Right atrium auricular region (tissue), 2 donors: ENCODE measurements around the gene TMPRSS15. TPM values are rescaled to one million over a fixed set of nuclear protein-coding genes. Genes with fewer than 3 reads are reported as not detected.

ENCODE experiments used
- DNase-seq: peaks from one replicate; pipeline ENCODE4 v3.0.0-alpha.2; 2019; ENCODE audit warnings: low spot score
- H3K27ac ChIP-seq, 2 donors: fragments of 200-600 bp; sonication (generic); 1 replicate in 1 of 2; 2 replicates in 1 of 2; pipeline ENCODE4 v1.5.1; 2016 to 2019
- H3K27me3 ChIP-seq, 2 donors: fragments of 200-600 bp; sonication (generic); one replicate each; pipeline versions ENCODE4 v1.5.1 to v1.6.0; 2017 to 2019
- H3K36me3 ChIP-seq: fragments of 200-600 bp; sonication (generic); one replicate; pipeline ENCODE4 v1.5.1; 2016
- H3K4me1 ChIP-seq, 2 donors: fragments of 200-600 bp; sonication (generic); one replicate each; pipeline versions ENCODE4 v1.5.1 to v1.6.0; 2017 to 2019
- H3K4me3 ChIP-seq, 2 donors: fragments of 200-600 bp; sonication (generic); 1 replicate in 1 of 2; 2 replicates in 1 of 2; pipeline ENCODE4 v1.5.1; 2017 to 2019; ENCODE audit warnings: mild to moderate bottlenecking in 1 of 2, moderate library complexity in 1 of 2
- H3K9me3 ChIP-seq, 2 donors: fragments of 200-600 bp; sonication (generic); one replicate each; pipeline ENCODE4 v1.5.1; 2019
- CTCF ChIP-seq, 2 donors: fragments of 200-600 bp; sonication (generic); IDR thresholded peaks; one replicate each; pipeline ENCODE4 v1.5.1; 2019; ENCODE audit warnings: antibody characterized with exemption in 2 of 2
- total RNA-seq, 2 donors: library from RNA; depleted of rRNA; stranded (reverse); fragments of >200 nt; gene quantifications; one replicate each; pipeline ENCODE4 v1.1.0, GENCODE V29; 2016

The TMPRSS15 gene
- total RNA-seq, 2 donors from 2014 or later: not detected

GRCh38 chr21:18252256-18252655 is 151.3 kb downstream of the TMPRSS15 start:
- no peaks in the 10 kb centered on the region for H3K4me1 ChIP-seq
- no peaks in the 10 kb centered on the region for H3K27me3 ChIP-seq
- TF ChIP-seq CTCF (IDR thresholded peaks at IDR 0.05): no peak
- H3K27ac ChIP-seq: no peak overlapping the region
- H3K9me3 ChIP-seq: no peaks in the 10 kb centered on the region
- DNase-seq: no peak
- H3K4me3 ChIP-seq: no peak overlapping the region
- H3K36me3 ChIP-seq: no peaks in the 10 kb centered on the region

- H3K27ac ChIP-seq: no peak overlapping the region
- no peak for TF ChIP-seq CTCF (IDR thresholded peaks at IDR 0.05)
- no peaks in the 10 kb centered on the region for H3K9me3 ChIP-seq
- no peak overlapping the region for H3K4me3 ChIP-seq
- no peaks in the 10 kb centered on the region for H3K36me3 ChIP-seq
- H3K27me3 ChIP-seq: no peaks in the 10 kb centered on the region
- no peak for DNase-seq
- H3K4me1 ChIP-seq: no peaks in the 10 kb centered on the region
Observed at GRCh38 chr21:18251065-18251464, 152.5 kb downstream of the TMPRSS15 start.

- Histone ChIP-seq H3K4me1 (peaks cover 0 to 11% of the 10 kb centered on the region in 2 donors), H3K4me3 (no peak overlapping the region), H3K36me3 (no peaks in the 10 kb centered on the region), H3K27me3 (no peaks in the 10 kb centered on the region), H3K27ac (no peak overlapping the region), H3K9me3 (no peaks in the 10 kb centered on the region)
- no peak for TF ChIP-seq CTCF (IDR thresholded peaks at IDR 0.05)
- no peak for DNase-seq
Observed at GRCh38 chr21:18249672-18250071, 153.9 kb downstream of the TMPRSS15 start.

GRCh38 chr21:18248171-18248570 is 155.4 kb downstream of the TMPRSS15 start:
- Histone ChIP-seq H3K4me1 (peaks cover 0 to 18% of the 10 kb centered on the region in 2 donors), H3K27me3 (no peaks in the 10 kb centered on the region), H3K27ac (no peak overlapping the region), H3K36me3 (no peaks in the 10 kb centered on the region), H3K4me3 (no peak overlapping the region), H3K9me3 (no peaks in the 10 kb centered on the region)
- DNase-seq: no peak
- TF ChIP-seq CTCF (IDR thresholded peaks at IDR 0.05): no peak

GRCh38 chr21:18245464-18245967 is 158.1 kb downstream of the TMPRSS15 start:
- Histone ChIP-seq H3K4me1 (peaks cover 0 to 18% of the 10 kb centered on the region in 2 donors), H3K4me3 (peak overlapping the region; percentile 30 to 50), H3K36me3 (no peaks in the 10 kb centered on the region), H3K27me3 (no peaks in the 10 kb centered on the region), H3K27ac (peak overlapping the region in 1 of 2 donors; percentile 15), H3K9me3 (no peaks in the 10 kb centered on the region)
- no peak for TF ChIP-seq CTCF (IDR thresholded peaks at IDR 0.05)
- DNase-seq: no peak
